Kidney (tissue), 14 donors: ENCODE measurements around the gene ARHGEF38. TPM values are rescaled to one million over a fixed set of nuclear protein-coding genes. Genes with fewer than 3 reads are reported as not detected.
A peak's percentile ranks its signal among the peaks of the same experiment; 100 is the strongest.

Experiments used
- DNase-seq, 5 donors: peaks; one replicate each; pipeline ENCODE4 v3.0.0-alpha.2; 2013 to 2020
- FAIRE-seq: peaks from 2 replicates; lab custom pipeline; 2012; peaks lifted over from hg19 to GRCh38; lab: Jason Lieb, UNC
- H3K27ac ChIP-seq, 2 donors: one replicate each; pipeline ENCODE4 v1.7.0; 2013; ENCODE audit warnings: low read depth in 2 of 2, low read length in 2 of 2, inconsistent platforms in 1 of 2
- H3K27me3 ChIP-seq: one replicate; pipeline ENCODE4 v1.7.1; 2013; ENCODE audit warnings: low read length, inconsistent platforms; ENCODE audit not compliant: control insufficient read depth, insufficient read depth
- H3K36me3 ChIP-seq, 3 donors: one replicate each; pipeline versions ENCODE4 v1.7.0 to v1.7.1; 2013; ENCODE audit warnings: low read length in 3 of 3, control low read depth in 1 of 3, inconsistent platforms in 1 of 3; ENCODE audit not compliant: insufficient read depth in 3 of 3, control insufficient read depth in 2 of 3
- H3K4me1 ChIP-seq, 3 donors: one replicate each; pipeline versions ENCODE4 v1.7.0 to v1.7.1; 2013; ENCODE audit warnings: low read length in 3 of 3, inconsistent platforms in 1 of 3, low read depth in 1 of 3; ENCODE audit not compliant: control insufficient read depth in 2 of 3, insufficient read depth in 2 of 3
- H3K4me3 ChIP-seq, 3 donors: one replicate each; pipeline versions ENCODE4 v1.7.0 to v1.8.1; 2013; ENCODE audit warnings: low read length in 3 of 3, control low read depth in 1 of 3, inconsistent platforms in 1 of 3
- H3K9ac ChIP-seq, 3 donors: one replicate each; pipeline versions ENCODE4 v1.7.0 to v1.7.1; 2013; ENCODE audit warnings: low read length in 3 of 3, control low read depth in 1 of 3, inconsistent platforms in 1 of 3
- H3K9me3 ChIP-seq, 3 donors: one replicate each; pipeline versions ENCODE4 v1.7.0 to v1.7.1; 2013; ENCODE audit warnings: low read length in 3 of 3, control low read depth in 1 of 3, inconsistent platforms in 1 of 3; ENCODE audit not compliant: control insufficient read depth in 2 of 3, insufficient read depth in 1 of 3
- intact Hi-C: fragments of 100-400 bp; cut with DNase I; formaldehyde crosslinking; loops from one replicate; pipeline ENCODE4 v1.11.1; 2022
- polyA plus RNA-seq: library from polyadenylated mRNA; stranded (reverse); fragments of 350-450 nt; fragmentation: Illumina TruSeq; extraction: RNeasy Lipid Tissue Mini Kit (QIAGEN cat#74804); gene quantifications from one replicate; pipeline ENCODE4 v1.2.3, GENCODE V29; 2014; ENCODE audit warnings: low read depth, low replicate concordance; ENCODE audit not compliant: insufficient read depth
- total RNA-seq: library from RNA; stranded (reverse); fragmentation: NEBNext Ultra II Directional; extraction: Animal tissue kit (Norgen Biotek cat#: 25700); gene quantifications from one replicate; pipeline ENCODE4 v1.2.1, GENCODE V29; 2021
- TF ChIP-seq, protein P1 (sequence below): IDR thresholded peaks from 3 replicates; pipeline ENCODE4 v1.5.1; 2012; ENCODE audit warnings: mild to moderate bottlenecking, moderate library complexity, borderline replicate concordance; ENCODE audit not compliant: insufficient read depth; ENCODE audit errors: extremely low read depth
- donor health status: control.
- donor health status: control.
- donor health status: control.
- donor health status: control.
- donor health status: control.
- donor health status: DM: yes; HTN: yes; CAD: no.
- donor health status: Normal renal cell carcinoma (clear cell type).

The ARHGEF38 gene
- total and polyA plus RNA-seq, 2 donors from 2014 or later = 1.5 to 41.1 TPM

DNA sequence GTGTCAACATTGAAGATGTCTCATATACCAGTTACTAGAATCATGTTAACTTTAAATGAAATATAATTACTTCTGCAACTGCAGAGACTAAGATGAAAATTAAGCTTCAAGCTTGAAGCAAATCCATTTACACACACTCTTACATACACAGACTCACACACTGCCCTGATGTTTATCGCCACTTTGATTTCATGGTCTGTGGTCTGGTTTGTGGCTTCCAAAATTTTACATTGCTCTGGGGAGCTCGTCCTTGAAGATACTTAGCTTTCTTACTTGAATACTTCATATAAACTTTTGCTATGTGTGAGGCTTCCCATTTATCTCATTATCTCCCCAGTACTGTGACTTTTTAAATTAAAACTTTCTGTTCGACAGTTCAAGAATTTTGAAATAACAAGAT, 35.8 kb downstream of the ARHGEF38 start:
- TF ChIP-seq, protein P1, sequence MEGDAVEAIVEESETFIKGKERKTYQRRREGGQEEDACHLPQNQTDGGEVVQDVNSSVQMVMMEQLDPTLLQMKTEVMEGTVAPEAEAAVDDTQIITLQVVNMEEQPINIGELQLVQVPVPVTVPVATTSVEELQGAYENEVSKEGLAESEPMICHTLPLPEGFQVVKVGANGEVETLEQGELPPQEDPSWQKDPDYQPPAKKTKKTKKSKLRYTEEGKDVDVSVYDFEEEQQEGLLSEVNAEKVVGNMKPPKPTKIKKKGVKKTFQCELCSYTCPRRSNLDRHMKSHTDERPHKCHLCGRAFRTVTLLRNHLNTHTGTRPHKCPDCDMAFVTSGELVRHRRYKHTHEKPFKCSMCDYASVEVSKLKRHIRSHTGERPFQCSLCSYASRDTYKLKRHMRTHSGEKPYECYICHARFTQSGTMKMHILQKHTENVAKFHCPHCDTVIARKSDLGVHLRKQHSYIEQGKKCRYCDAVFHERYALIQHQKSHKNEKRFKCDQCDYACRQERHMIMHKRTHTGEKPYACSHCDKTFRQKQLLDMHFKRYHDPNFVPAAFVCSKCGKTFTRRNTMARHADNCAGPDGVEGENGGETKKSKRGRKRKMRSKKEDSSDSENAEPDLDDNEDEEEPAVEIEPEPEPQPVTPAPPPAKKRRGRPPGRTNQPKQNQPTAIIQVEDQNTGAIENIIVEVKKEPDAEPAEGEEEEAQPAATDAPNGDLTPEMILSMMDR = no peak
- intact Hi-C loops = no loop called here
- DNase-seq (no peak), FAIRE-seq (peak; percentile 19)
- Histone ChIP-seq H3K4me3 (no peak overlapping the region), H3K9ac (no peak overlapping the region), H3K36me3 (no peaks in the 10 kb centered on the region), H3K27ac (no peak overlapping the region), H3K9me3 (no peaks in the 10 kb centered on the region), H3K4me1 (no peaks in the 10 kb centered on the region), H3K27me3 (no peaks in the 10 kb centered on the region)

DNA sequence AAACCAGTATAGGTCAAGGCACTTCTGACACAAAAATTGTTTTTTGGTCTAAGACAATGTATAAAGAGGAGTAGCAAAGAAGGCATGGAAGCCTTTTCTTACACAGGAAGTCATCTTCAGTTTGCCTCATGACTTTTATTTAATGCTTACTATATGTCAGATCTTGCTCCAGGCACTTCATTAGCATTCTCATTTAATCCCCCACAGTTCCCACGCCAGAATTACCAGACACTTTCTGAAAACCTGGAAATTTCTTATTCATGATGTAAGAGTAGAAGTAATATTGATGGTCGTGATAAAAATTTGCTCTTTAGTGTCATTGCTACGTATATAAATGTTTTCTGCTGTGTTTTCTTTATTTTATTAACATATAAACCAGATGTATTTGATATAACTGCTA, 39.2 kb downstream of the ARHGEF38 start:
- Histone ChIP-seq H3K4me3 (no peak overlapping the region), H3K9ac (no peak overlapping the region), H3K4me1 (peaks cover 0 to 4% (median 0%) of the 10 kb centered on the region in 3 donors), H3K27ac (no peak overlapping the region), H3K36me3 (no peaks in the 10 kb centered on the region), H3K9me3 (no peaks in the 10 kb centered on the region), H3K27me3 (no peaks in the 10 kb centered on the region)
- TF ChIP-seq, protein P1 = no peak
- FAIRE-seq (no peak), DNase-seq (no peak)
- intact Hi-C loops = no loop called here

DNA sequence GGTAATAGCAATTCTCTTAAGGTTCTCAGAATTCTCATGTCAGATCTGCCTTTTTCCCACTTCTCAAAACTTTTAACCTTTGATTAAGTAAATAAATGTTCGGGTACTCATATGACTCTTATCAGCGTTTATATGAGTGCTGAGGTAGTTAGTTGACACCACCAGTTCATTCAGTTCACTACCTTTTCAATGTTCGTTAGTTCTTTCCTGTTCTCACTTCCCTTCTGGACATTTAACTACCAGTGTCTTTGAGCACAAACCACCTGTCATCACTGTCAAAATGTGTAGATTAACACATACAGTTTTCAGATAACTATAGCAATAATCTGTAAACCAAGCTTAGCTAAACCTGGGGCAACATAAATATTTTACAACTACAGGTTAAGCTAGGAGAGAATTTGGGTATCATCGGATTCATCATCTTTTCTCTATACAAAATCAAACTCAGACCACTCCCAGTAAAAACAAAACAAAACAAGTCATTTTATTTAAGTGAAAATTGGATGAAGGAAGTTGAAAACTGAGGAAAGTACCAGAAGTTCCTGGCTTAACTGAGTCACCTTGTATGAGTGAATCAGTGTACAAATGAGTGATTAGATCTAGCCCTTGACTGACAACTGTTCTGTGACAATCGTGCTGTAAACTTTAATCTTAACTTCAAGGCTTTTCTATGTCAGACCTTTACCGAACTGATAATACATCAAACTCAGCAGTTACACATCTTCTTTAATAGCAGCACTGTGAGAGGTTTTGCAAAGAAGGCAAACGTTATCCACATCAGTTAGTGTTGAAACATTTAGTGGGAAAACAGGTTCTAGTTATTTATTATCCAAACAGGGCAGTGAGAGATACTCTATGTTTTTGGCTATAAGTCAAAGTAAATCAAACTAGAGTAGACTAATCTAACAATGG, 41.9 kb downstream of the ARHGEF38 start:
- intact Hi-C loops = no loop called here
- H3K9me3 ChIP-seq = no peaks in the 10 kb centered on the region
- peak overlapping the region; percentile 68 to 88 for H3K27ac ChIP-seq
- H3K27me3 ChIP-seq = no peaks in the 10 kb centered on the region
- peak overlapping the region in 1 of 3 donors; percentile 14 for H3K4me3 ChIP-seq
- H3K9ac ChIP-seq = no peak overlapping the region
- no peaks in the 10 kb centered on the region for H3K36me3 ChIP-seq
- peaks cover 0 to 7% (median 4%) of the 10 kb centered on the region in 3 donors for H3K4me1 ChIP-seq
- peak; percentile 96 for FAIRE-seq
- peak in 2 of 5 donors; percentile 49 to 50 for DNase-seq
- TF ChIP-seq, protein P1 = no peak
